ENCODE measurements around the gene ALG5. TPM values are rescaled to one million over a fixed set of nuclear protein-coding genes. Genes with fewer than 3 reads are reported as not detected.

ALG5 gene
- total RNA-seq, 2 experiments from 2014 or later, result 25.9 to 27.6 TPM

GRCh38 chr13:36907821-36908220, 91.3 kb downstream of the ALG5 start:
- intact Hi-C loops (cut with micrococcal nuclease), result no loop called here
- no peak for DNase-seq
- POLR2A ChIA-PET, result no interaction called here
- Mint-ChIP-seq H3K9me3 (no peaks in the 10 kb centered on the region), H3K36me3 (no peaks in the 10 kb centered on the region), H3K27me3 (peaks cover 12% of the 10 kb centered on the region), H3K4me1 (ENCODE audit: low read depth) (no peaks in the 10 kb centered on the region), H3K27ac (no peak overlapping the region), H3K4me3 (no peak overlapping the region)
- CTCF ChIA-PET, result interaction anchor here (0.6 kb wide), 1 partner anchor 50 kb away, joined by 3 read pairs; no protein-coding TSS in a partner anchor

- H3K4me3 Mint-ChIP-seq, result no peak overlapping the region
- no peaks in the 10 kb centered on the region for H3K4me1 Mint-ChIP-seq (ENCODE audit: low read depth)
- CTCF ChIA-PET, result interaction anchor here (0.6 kb wide), 1 partner anchor 49 kb away, joined by 3 read pairs; no protein-coding TSS in a partner anchor
- no peak for DNase-seq
- H3K27me3 Mint-ChIP-seq, result peaks cover 12% of the 10 kb centered on the region
- H3K9me3 Mint-ChIP-seq, result no peaks in the 10 kb centered on the region
- POLR2A ChIA-PET, result no interaction called here
- intact Hi-C loops (cut with micrococcal nuclease), result no loop called here
- no peaks in the 10 kb centered on the region for H3K36me3 Mint-ChIP-seq
- H3K27ac Mint-ChIP-seq, result no peak overlapping the region
Measured at GRCh38 chr13:36907266-36907665, 91.9 kb downstream of the ALG5 start.

GRCh38 chr13:36905944-36906343, 93.2 kb downstream of the ALG5 start:
- Mint-ChIP-seq H3K9me3 (no peaks in the 10 kb centered on the region), H3K36me3 (no peaks in the 10 kb centered on the region), H3K27me3 (peaks cover 14% of the 10 kb centered on the region), H3K4me1 (ENCODE audit: low read depth) (no peaks in the 10 kb centered on the region), H3K4me3 (no peak overlapping the region), H3K27ac (no peak overlapping the region)
- POLR2A ChIA-PET, result no interaction called here
- intact Hi-C loops (cut with micrococcal nuclease), result no loop called here
- DNase-seq, result no peak
- CTCF ChIA-PET, result interaction anchor here (0.7 kb wide), 1 partner anchor 13 kb away, joined by 4 read pairs; no protein-coding TSS in a partner anchor

DNA sequence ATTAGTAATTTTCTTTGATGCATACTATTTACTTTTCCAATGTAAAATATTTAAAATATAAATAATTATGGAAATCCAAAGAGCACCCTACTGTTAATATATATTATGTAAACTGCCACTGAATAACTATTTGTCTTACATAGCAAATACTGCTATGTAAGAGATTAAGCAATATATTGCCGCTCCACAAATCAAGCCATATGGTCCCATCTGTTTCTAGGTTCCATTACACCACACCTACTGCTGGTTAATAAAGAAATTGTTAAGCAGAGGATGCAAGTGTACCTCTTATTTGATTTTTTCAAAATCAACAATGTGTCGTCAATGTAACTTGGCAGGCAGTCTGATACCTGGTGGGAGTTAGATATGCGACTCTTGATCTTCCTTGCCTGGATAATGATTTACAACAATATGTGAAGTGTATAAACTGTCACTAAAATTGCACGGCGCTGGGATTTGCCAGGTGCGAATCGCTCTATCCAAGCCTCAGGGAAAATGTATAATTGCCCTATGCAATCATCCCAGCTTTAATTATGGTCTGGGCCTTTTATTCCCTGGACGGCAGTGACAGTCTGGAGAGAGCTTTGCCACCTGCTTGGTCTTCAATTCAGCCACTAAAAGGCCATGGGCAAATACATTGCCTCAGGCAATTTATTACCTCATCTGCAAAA, 95.1 kb downstream of the ALG5 start:
- H3K27ac Mint-ChIP-seq, result no peak overlapping the region
- no peaks in the 10 kb centered on the region for H3K36me3 Mint-ChIP-seq
- no peak overlapping the region for H3K4me3 Mint-ChIP-seq
- no peak for DNase-seq
- intact Hi-C loops (cut with micrococcal nuclease), result no loop called here
- no peaks in the 10 kb centered on the region for H3K9me3 Mint-ChIP-seq
- ChIA-PET CTCF (no interaction called here), POLR2A (no interaction called here)
- H3K4me1 Mint-ChIP-seq (ENCODE audit: low read depth), result no peaks in the 10 kb centered on the region
- H3K27me3 Mint-ChIP-seq, result peaks cover 14% of the 10 kb centered on the region

Other genes with a start within 250 kb of the ALG5 start
- 10 to 100 TPM in 1 of 2 experiments, 1 to 10 TPM in 1; 10.0 to 13.0 TPM for gene RFXAP, start 180.1 kb downstream of the ALG5 start, total RNA-seq
- not detected for gene SMAD9, start 79.1 kb downstream of the ALG5 start, total RNA-seq
- gene EXOSC8, start 1.4 kb upstream of the ALG5 start, total RNA-seq, result 100 to 1,000 TPM; 141 to 148 TPM
- gene SUPT20H, start 60.3 kb upstream of the ALG5 start, total RNA-seq, result 10 to 100 TPM; 56.8 TPM
- not detected for gene CSNK1A1L, start 106.3 kb upstream of the ALG5 start, total RNA-seq

Data from activated CD4-positive, alpha-beta memory T cell treated with anti-CD3 and anti-CD28 coated beads for 36 hours (primary cell).